Measurements from ENCODE around the gene POMGNT1. TPM values are rescaled to one million over a fixed set of nuclear protein-coding genes. Genes with fewer than 3 reads are reported as not detected.

Gene POMGNT1
- polyA plus RNA-seq, 1 donor from 2014 or later = 128 TPM

GRCh38 chr1:46148318-46148717, 49.9 kb downstream of the POMGNT1 start:
- H3K4me3 ChIP-seq (ENCODE audit: low read length) = no peak overlapping the region
- no peaks in the 10 kb centered on the region for H3K9me2 ChIP-seq (ENCODE audit: insufficient read depth, low read length)
- H3K4me2 ChIP-seq (ENCODE audit: low read length) = no peak overlapping the region
- H3K27ac ChIP-seq (ENCODE audit: low read length) = no peak overlapping the region
- no peaks in the 10 kb centered on the region for H3K27me3 ChIP-seq (ENCODE audit: insufficient read depth, low read depth, low read length)
- H3F3A ChIP-seq (ENCODE audit: insufficient read depth, low read length, poor library complexity, severe bottlenecking) = no peaks in the 10 kb centered on the region
- H3K36me3 ChIP-seq (ENCODE audit: insufficient read depth, low read length) = no peaks in the 10 kb centered on the region
- no peaks in the 10 kb centered on the region for H4K20me1 ChIP-seq (ENCODE audit: insufficient read depth)
- no peak for TF ChIP-seq SMC3 (conservative IDR thresholded peaks at IDR 0.05; ENCODE audit: poor library complexity)
- no peak for TF ChIP-seq EP300 (conservative IDR thresholded peaks at IDR 0.05; ENCODE audit: poor library complexity, severe bottlenecking)
- TF ChIP-seq REST (IDR thresholded peaks at IDR 0.05; ENCODE audit: borderline replicate concordance) = no peak
- no peak for TF ChIP-seq CTCF (IDR thresholded peaks at IDR 0.05; ENCODE audit: poor library complexity, severe bottlenecking)
- H3K79me2 ChIP-seq (replicated peaks; ENCODE audit: insufficient read depth, low read length) = no peaks in the 10 kb centered on the region
- no peaks in the 10 kb centered on the region for H3K9me3 ChIP-seq (ENCODE audit: low read length)
- no peak overlapping the region for H3K9ac ChIP-seq (ENCODE audit: low read length)
- H2AFZ ChIP-seq (ENCODE audit: low read depth, low read length) = no peak overlapping the region

Small RNA genes lying within 50 kb of the gene (small RNA-seq; reads per million reads assigned to genes)
- 0 reads per million in 3 experiments for gene AL672043.1

Other genes starting within 250 kb of the POMGNT1 start
- 119 and 125 TPM in 2 replicates for gene PIK3R3, start 65.8 kb downstream of the POMGNT1 start, polyA plus RNA-seq
- gene TSPAN1, start 23.3 kb downstream of the POMGNT1 start, polyA plus RNA-seq = 0.62 and 0.96 TPM in 2 replicates
- not detected in 2 replicates for gene P3R3URF, start 21.9 kb downstream of the POMGNT1 start, polyA plus RNA-seq
- 0.50 TPM in 1 of 2 replicates, not detected in the other for gene LURAP1, start 4.9 kb upstream of the POMGNT1 start, polyA plus RNA-seq
- 1.1 TPM in 1 of 2 replicates, not detected in the other for gene RAD54L, start 49.3 kb upstream of the POMGNT1 start, polyA plus RNA-seq
- 52.9 and 68.6 TPM in 2 replicates for gene LRRC41, start 105.2 kb upstream of the POMGNT1 start, polyA plus RNA-seq
- gene UQCRH, start 105.3 kb upstream of the POMGNT1 start, polyA plus RNA-seq = 1,068 and 1,272 TPM in 2 replicates
- gene NSUN4, start 142.4 kb upstream of the POMGNT1 start, polyA plus RNA-seq = 8.7 and 13.1 TPM in 2 replicates
- 106 and 111 TPM in 2 replicates for gene FAAH, start 195.9 kb upstream of the POMGNT1 start, polyA plus RNA-seq

Data from neural cell (in vitro differentiated cells).